Frontal cortex (tissue), 4 donors: ENCODE results near the gene CDH26. TPM values are rescaled to one million over a fixed set of nuclear protein-coding genes. Genes with fewer than 3 reads are reported as not detected.
"Not testable (repeated sequence)": the region's sequence is repeated elsewhere in the genome, so short reads cannot be mapped to it uniquely, and the experiment has no call there.

Experiments
- DNase-seq, 2 donors: peaks; one replicate each; pipeline ENCODE4 v3.0.0; 2012; ENCODE audit warnings: low spot score in 2 of 2
- FAIRE-seq: peaks from 2 replicates; lab custom pipeline; 2012; peaks lifted over from hg19 to GRCh38; lab: Jason Lieb, UNC
- total RNA-seq: library from RNA; depleted of rRNA; stranded (reverse); fragments of >200 nt; gene quantifications from one replicate; pipeline ENCODE4 v1.2.3, GENCODE V29; 2014
- donor health status: control.
- donor health status: control.
- donor health status: control.

Gene CDH26
- total RNA-seq, 1 donor from 2014 or later: 0.41 TPM

DNA sequence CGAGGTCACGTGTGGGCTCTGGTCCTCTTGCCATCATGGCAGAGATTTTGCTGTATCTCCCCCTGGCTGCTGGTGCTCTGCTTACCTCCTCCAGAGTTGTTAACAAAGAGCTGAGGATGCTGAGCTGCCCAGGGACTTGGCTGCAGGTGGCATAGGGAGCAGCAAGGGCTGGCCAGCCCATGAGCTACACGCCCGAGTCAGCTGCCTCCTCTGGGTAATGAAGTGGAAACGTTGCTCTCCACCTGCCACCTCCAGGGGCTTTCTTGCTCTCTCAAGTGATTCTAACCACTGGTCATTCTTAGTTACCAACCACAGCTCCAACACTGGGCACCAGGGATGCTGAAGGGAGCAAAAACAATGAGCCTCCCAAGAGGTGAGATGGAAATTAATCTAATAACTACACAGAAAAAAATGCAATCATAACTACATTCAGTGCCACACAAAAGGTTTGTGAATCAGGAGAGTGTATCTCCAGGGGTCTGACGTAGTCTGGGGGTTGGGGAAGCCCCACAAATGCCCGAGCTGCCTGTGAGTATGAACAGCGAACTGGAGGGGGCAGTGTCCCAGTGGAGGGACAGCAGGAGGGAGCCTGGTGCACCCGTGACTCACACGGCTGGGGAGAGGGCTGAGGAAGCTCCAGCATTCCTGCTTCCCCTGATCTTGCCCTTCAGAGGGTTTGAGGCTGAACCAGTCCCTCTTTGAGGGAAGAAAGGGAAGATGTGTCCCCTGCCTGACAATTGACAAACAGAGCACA, 78.7 kb downstream of the CDH26 start:
- no peak for DNase-seq

DNA sequence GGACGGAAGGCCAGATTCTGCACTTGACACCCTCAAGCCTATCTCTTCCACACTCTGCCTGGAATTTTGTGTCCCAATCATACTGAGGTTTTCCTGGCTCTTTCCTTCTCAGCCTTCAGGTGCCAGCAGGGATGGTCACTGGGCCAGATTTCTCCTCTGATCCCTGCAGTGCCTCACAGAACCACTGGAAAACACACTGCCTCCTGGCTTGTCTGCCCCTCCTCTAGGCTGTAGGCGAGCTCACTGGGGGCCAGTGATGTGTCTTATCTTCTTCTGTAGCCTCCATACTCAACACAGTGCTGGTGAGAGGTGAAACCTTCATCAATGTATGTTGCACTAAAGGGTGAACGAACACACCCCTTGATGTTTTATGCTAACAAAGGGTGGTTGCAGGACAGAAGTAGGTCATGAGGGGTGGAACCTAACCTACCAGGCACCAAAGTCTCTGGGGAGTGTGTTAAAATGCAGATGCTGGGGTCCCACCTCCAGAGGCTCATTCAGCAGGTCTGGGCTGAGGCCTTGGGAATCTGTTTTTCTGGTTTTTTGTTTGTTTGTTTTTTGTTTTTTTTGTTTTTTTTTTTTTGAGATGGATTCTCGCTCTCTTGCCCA, 80.3 kb downstream of the CDH26 start:
- DNase-seq (no peak), FAIRE-seq (no peak)

More for the DNA sequence above, 78.7 kb downstream of the CDH26 start:
- FAIRE-seq: no peak

DNA sequence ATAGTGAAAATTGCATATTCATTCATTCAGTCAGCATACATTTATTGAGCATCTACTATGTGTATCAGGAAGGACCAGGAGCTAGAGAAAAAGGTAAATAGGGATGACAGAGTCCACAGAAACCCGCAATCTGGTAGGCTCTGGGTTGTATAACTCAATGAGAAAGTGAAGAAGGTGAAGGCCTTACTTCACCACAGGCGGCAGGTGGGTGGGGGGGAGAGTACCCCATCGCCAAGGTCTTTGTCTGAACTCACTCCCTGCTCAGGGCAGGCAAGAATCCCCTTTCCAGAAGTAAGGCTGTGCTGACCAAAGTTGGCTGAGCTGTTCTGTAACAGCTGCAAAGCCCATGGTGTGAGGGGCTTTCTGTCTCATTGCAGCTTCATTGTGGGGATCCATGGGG, 81.3 kb downstream of the CDH26 start:
- DNase-seq (no peak), FAIRE-seq (no peak)

DNA sequence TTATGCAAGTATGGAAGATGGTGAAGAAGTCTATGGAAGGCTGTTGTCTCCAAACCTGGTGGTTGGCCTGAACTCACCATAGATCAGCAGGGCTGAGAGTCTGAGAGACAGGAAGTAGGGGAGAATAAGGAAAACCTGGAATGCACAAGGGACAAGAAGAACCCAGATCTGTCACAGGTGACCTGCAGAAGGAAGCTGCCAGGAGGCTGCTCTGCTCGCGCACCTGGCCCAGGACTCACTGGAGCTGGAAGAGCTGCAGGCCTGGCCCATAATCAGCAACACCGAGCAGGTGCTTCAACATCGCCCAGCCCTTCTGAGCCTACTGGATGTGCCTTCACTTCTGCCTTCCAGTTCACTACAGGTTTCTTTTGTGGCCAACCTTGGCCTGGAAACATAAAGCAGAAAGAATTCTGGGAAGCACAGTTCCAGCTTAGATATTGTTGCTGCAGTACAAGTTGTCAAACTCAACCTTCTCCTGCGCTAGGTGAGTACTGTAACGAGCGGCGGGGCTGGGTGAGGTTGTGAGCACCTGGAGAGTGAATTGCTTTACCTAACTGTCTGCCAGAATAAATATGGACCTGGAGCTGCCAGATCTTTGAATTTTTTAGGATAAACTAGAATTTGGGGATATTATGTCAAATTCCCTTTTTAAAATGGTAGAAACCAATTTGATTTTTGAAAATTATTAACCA, 82.4 kb downstream of the CDH26 start:
- FAIRE-seq (no peak), DNase-seq (no peak)

DNA sequence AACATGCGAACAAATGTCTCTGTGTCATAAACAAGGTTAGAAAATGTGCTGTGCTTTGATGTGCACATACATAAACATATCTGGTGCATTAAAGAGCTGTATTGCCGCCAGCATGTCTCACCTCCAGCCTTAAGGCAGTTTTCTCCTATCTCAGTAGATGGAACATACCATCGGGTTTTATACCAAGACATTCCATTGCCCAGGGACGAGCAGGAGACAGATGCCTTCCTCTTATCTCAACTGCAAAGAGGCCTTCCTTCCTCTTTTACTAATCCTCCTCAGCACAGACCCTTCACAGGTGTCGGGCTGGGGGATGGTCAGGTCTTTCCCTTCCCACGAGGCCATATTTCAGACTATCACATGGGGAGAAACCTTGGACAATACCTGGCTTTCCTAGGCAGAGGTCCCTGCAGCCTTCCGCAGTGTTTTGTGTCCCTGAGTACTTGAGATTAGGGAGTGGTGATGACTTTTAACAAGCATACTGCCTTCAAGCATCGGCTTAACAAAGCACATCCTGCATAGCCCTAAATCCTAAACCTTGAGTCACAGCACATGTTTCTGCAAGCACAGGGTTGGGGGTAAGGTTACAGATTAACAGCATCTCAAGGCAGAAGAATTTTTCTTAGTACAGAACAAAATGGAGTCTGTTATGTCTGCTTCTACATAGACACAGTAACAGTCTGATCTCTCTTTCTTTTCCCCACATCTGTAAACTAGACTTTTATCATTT, 83.4 kb downstream of the CDH26 start:
- DNase-seq, FAIRE-seq: not testable (repeated sequence)

DNA sequence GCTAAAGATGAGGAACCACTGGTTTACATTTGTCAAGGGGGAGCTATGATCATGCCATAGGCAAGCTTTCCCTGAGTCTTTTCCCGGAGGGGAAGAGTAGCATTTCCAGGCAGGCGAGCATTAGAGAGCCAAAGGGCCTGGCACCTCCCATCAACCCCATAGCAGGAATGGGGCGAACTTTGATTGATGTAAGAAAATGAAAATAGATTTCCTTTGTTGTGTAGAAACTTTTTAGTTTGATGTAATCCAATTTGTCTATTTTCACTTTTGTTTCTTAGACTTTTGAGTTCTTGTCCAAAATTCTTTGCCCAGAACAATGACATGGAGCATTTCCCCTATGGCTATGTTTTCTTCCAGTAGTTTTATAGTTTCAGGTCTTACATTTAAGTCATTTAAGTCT, 85.2 kb downstream of the CDH26 start:
- DNase-seq (no peak), FAIRE-seq (no peak)

DNA sequence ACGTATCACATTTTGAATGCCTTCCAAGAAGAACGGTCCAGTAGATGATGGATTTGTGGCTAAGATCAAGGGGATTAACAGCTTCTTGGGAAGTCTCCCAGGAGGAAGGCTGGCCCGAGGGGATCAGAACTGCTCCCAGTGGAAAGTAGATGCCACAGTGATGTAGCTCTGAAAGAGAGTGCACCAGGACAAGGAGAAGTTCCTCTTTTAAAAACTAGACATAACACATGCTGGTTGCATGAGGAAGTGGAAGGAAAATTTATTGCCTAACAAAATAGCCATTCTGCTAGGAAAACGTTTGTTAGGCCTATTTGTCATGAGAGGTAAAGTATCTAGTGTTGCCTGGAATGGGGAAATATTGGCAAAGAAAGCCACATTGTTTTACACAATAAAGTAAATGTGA, 87.8 kb downstream of the CDH26 start:
- FAIRE-seq: no peak
- no peak for DNase-seq

DNA sequence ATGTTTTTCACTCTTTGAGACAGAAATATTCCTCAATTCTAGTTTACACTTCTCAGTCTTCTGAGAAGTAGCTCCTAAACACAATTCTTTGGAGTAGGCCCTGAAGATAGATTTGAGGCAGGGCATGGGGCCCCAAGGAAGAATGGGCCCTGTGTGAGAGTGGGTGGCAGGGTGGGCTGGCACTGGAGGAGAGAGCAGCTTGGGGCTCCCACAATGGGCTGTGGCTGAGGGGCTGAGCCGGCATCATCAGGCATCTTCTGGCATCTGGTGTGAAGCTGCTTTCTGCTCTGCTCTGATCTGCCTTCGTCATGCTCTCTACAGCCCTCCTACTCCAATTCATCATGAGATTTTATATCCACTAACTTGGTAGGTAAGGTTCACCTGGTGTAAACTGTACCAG, 88.2 kb downstream of the CDH26 start:
- DNase-seq (no peak), FAIRE-seq (no peak)

DNA sequence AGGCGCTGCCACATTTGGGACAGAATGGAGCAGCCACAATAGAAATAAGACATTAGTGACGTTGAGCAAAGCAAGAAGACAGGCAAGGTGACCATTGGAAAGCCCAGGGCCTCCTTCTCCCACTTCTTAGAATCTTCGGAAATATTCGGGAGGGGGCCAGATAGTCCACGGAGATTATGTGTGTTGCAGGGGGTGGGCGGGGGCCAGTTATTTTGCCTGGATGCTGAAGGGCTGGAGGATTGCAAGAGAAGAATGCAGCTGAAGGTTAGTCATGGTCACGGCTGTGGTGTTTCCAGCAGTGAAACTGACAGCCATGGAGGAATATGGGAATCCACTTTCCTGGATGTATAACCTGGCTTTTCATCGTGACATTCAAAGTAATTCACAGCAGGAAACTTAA, 88.6 kb downstream of the CDH26 start:
- DNase-seq: no peak
- no peak for FAIRE-seq

DNA sequence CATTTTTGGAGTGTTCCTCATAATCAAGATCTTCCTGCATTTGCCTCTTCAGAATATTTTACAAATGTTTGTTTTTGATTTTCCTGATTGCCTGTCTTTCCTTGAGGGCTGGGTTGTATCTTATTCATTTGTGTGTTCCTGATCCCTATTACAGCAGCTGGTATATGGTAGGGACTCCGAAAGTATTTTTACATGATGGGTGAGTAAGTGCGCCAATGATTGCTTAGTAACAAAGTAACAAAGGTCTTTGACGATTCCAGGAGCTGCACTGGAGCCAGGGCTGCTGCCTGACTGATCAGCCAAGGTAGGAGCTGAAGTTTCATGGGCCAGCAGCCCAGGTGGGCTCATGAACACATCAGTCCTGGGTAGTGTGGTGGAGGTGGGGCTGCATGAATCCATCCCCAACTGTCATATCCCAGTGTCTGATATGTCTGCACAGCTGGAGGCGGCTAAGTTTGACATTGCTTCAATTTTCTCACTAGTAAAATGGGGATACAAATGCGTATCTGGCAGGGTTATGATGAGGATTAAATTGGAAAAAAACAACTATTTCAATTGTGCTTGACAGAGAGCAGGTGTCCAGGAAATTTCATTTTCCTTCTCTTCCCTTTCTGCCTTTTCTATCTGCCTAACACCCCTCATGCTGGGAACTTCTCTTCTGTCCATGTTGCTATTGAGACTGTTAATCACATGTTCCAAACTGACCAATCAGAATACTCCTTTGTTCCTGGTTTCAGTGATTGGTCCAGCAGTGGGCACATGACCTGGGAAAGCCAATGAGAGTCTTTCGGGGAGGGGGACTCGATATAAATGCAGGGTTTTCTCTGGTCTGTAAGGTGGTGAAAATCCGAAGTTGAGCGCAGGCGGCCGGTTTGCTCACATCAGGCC, 90.7 kb downstream of the CDH26 start:
- no peak for DNase-seq
- FAIRE-seq: no peak

DNA sequence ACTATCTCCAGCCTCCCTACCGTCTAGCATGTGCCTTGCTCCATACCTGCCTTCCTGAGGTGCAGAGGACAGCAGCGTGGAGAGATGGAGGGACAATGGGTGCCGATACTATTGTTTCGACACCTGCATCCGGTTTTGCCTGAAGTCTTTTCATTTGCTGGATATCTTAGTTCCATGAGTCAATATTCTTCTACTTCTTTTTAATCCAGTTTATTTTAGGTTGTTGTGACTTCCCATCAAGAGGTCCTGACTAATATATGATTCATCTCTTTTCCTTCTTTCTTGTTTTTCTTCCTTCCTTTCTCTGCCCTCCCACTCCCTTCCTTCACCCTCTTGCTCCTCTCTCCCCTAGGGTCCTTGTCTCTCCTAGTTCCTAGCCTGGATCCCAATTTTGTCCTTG, 91.4 kb downstream of the CDH26 start:
- no peak for DNase-seq
- FAIRE-seq: no peak

DNA sequence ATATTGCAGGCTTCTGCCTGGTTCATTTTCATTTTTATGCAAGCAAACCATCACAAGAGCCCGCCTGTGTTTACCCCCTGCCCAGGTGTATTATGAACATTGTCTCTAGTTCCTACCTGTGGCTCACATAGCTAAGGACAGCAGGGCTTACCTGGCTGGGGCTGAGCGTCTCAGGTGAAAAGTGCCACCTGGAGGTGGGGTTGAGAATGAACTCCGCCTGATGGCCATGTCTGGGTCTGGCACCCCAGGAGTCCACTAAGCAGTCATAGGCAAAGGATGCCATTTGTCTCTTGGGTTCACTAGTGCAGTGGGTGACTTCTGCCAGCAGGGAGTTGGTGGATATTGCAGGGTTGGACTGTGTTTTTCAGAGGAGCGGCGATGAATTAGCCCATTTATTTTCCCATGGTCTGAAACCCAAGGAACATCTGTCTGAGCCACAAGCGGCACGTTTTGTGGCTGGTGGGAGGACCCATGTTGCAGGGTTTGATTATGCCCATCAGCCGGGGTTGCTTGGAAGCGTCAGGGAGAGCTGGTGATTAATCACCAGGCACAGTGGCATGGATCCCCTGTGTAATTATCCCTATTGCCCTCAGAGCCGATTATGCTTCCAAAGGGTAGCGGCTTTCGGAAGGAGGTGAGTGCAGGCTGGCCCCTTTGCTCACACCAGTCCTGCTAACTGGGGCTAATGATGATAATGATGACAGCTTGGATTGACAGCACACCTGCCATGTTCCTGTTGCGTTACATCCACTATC, 92.1 kb downstream of the CDH26 start:
- DNase-seq: no peak

DNA sequence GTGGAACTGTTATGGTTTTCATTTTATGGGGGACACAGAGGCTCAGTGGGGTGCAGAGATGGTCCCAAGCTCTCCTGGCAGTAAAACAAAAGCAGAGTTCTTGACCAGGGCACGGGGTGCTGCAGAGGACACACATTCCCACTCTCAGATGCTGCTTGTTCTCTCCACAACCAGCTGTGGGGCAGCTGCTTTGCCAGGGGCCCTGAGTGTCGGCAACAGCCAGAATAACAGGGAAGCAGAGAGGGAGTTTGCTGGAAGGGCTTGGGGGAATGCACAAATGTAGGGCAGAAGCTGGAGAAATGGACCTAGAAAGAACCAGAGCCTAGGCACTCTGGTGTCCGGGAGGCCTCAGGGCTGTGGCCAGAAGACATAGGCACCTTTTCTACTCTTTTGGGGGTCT, 93.7 kb downstream of the CDH26 start:
- no peak for DNase-seq
- FAIRE-seq: no peak

More for the DNA sequence above, 92.1 kb downstream of the CDH26 start:
- FAIRE-seq: no peak

DNA sequence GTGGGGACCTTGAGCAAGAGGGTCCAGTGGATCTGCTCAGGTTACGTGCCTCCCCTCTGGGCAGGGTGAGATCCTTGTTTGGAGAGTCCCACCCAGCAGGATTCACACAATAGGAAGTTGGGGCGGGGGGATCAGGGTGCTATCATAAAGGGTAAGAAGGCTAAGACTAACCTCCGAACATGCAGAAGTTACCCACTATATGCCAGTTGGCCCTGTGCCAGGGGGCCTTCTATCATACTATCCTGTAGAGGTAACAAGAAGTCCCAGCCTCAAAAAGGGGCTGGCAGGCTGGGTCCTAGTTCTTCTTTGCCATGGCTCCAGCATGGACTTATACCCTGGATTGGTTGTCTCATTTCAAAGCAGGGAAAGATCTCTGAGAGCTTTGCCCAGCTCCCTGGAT, 94.1 kb downstream of the CDH26 start:
- no peak for FAIRE-seq
- no peak for DNase-seq

DNA sequence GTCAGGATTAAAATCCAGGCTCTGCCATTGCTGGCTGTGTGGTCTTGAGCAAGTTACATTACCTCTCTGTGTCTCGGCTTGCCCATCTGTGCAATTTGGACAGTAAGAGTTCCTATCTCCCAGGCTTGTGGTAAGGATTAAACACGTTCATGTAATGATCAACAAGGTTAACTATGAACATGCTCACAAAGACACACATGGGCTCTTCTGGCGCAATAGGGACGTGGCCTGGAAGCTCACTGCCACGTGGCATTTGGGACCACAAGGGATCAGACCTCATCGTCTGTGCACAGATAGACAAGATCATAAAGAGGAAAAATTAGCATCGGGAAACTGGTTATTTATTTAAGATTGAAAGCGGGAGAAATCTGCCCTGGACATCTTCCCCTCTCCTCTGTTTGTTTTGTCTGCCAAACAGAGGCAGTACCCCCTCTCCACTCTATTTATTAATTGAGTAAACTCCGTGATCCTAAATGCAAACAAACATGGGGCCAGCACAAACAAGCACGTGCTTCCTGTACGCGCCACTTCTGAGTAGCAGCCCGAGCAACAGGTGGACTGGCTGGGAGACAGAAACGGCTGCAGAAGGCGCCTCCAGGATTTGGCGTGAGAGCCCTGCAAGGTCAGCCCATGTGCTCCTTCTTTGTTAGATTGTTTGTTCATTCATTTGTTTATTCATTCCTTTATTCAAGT, 95.0 kb downstream of the CDH26 start:
- FAIRE-seq (no peak), DNase-seq (no peak)

DNA sequence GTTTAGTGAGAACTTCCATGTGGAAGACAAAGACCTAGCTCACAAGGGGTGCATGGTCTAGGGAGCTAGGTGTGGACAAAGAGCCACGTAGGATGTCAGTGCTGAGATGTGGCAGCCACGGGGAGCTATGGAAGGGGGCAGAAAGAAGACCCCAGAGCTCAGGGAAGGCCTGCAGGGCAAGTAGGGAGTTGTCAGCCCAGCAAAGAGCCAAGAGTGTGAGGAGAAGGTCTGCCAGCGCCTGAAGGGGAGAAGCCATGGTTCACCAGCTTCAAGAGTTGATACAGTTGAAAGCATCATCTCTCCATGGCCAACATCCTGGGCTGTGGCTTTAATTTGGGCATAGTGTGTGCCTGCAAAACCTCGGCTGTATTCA, 95.6 kb downstream of the CDH26 start:
- FAIRE-seq: no peak
- no peak for DNase-seq

DNA sequence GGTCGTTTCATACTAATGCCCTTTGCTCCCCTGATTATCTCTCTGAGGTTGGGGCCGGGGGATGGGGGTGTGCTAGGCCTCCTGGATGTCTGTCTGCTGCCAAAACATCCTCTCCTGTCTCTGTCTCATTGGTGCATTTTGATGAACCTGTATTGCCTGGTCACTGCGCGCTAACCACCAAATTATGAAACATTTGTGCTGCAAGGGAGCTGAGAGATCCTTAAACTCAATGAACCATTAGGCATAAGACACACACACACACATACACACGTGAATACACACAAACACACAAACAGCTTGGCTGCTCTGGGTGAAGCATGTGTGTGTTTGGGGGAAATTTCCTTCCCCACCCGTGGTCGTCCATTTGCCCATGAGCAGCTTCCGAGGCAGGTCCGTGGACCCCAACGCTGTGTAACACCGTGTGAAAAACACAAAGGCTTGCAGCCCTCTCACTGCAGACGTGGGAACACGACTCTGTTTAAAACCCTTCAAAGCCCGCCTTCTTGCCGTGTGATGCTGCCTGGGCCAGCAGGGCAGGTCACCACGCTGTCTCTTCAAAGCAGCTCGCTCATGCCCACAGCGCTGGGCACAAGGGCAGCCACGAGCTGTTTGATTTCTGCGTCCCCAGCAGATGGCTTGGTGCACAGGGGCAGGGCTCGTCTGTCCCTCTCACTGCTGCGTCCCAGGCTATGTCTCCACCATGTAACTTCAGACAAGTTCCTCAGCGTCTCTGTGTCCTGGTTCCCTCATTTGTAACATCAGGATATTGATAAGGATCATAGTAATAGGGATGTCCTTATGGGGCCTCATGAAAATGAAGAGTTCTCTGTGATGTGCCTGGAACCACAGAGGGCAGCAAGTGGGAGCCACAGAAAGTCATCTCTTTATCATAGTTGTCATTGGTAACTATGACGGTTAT, 96.8 kb downstream of the CDH26 start:
- FAIRE-seq (no peak), DNase-seq (no peak)
